HG03095 (cell line): ENCODE data around the gene CIB4.
"Not testable (repeated sequence)": the region's sequence is repeated elsewhere in the genome, so short reads cannot be mapped to it uniquely, and the experiment has no call there.

ENCODE experiments used
- ATAC-seq: cut with Tn5 transposase; IDR thresholded peaks from one replicate; pipeline ENCODE4 v1.9.1; 2021; ENCODE audit warnings: moderate library complexity; ENCODE audit not compliant: unreplicated experiment

CIB4 gene

GRCh38 chr2:26572591-26572990, 68.6 kb downstream of the CIB4 start:
- no peak for ATAC-seq

GRCh38 chr2:26571316-26571715, 69.8 kb downstream of the CIB4 start:
- no peak for ATAC-seq

- ATAC-seq: no peak
These were observed 71.1 kb downstream of the CIB4 start for GRCh38 chr2:26570083-26570430.

GRCh38 chr2:26569216-26570082, 71.7 kb downstream of the CIB4 start:
- no peak for ATAC-seq

- no peak for ATAC-seq
These were observed 72.9 kb downstream of the CIB4 start for GRCh38 chr2:26568076-26568890.

GRCh38 chr2:26567534-26567933, 73.6 kb downstream of the CIB4 start:
- ATAC-seq: no peak

GRCh38 chr2:26566731-26567130, 74.4 kb downstream of the CIB4 start:
- ATAC-seq: not testable (repeated sequence)

GRCh38 chr2:26566081-26566375, 75.1 kb downstream of the CIB4 start:
- ATAC-seq: no peak

GRCh38 chr2:26564121-26564644, 77.0 kb downstream of the CIB4 start:
- no peak for ATAC-seq

GRCh38 chr2:26563686-26564085, 77.5 kb downstream of the CIB4 start:
- no peak for ATAC-seq

- ATAC-seq: no peak
These were observed 78.1 kb downstream of the CIB4 start for GRCh38 chr2:26562811-26563645.

GRCh38 chr2:26561918-26562810, 79.0 kb downstream of the CIB4 start:
- no peak for ATAC-seq

- ATAC-seq: no peak
These were observed 79.8 kb downstream of the CIB4 start for GRCh38 chr2:26561376-26561775.

- ATAC-seq: no peak
These were observed 80.3 kb downstream of the CIB4 start for GRCh38 chr2:26560892-26561291.

GRCh38 chr2:26559556-26559955, 81.6 kb downstream of the CIB4 start:
- no peak for ATAC-seq

GRCh38 chr2:26559044-26559405, 82.1 kb downstream of the CIB4 start:
- no peak for ATAC-seq

- ATAC-seq: no peak
These were observed 82.7 kb downstream of the CIB4 start for GRCh38 chr2:26558271-26559043.

GRCh38 chr2:26557244-26557925, 83.8 kb downstream of the CIB4 start:
- ATAC-seq: no peak
